Forelimb muscle (tissue), 1 donor: ENCODE data around the gene PTPN1. TPM values are rescaled to one million over a fixed set of nuclear protein-coding genes. Genes with fewer than 3 reads are reported as not detected.
"Not testable (repeated sequence)": the region's sequence is repeated elsewhere in the genome, so short reads cannot be mapped to it uniquely, and the experiment has no call there.

Source experiments
- DNase-seq: peaks from one replicate; pipeline ENCODE4 v3.0.0-alpha.2; 2013; ENCODE audit warnings: low read depth
- polyA plus RNA-seq: library from polyadenylated mRNA; unstranded; fragments of 120-200 nt; gene quantifications from one replicate; pipeline ENCODE4 v1.2.1, GENCODE V29; 2013; ENCODE audit not compliant: insufficient read length

PTPN1 gene
- polyA plus RNA-seq = 18.1 TPM

DNA sequence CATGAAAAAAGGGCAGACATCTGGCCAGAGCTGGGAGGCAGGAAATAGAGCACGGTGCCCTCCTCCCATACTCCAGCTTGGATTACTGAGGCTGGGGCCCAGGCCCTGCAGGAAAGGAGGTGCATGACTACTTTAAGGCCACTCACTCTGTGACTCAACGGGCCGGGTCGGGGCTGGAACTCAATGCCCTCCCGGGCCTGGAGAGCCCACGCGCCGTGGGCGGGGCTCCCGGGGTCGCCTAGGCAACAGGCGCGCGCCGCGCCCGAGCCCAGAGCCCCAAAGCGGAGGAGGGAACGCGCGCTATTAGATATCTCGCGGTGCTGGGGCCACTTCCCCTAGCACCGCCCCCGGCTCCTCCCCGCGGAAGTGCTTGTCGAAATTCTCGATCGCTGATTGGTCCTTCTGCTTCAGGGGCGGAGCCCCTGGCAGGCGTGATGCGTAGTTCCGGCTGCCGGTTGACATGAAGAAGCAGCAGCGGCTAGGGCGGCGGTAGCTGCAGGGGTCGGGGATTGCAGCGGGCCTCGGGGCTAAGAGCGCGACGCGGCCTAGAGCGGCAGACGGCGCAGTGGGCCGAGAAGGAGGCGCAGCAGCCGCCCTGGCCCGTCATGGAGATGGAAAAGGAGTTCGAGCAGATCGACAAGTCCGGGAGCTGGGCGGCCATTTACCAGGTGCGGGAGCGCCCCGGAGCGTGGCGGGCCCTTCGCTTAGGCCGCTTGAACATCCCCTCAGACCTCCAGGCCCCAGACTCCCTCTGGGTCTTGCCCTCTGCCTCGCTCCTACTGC, at the start of gene PTPN1:
Gene PTPN1 (plus strand): TSS at position 461 of the 783 bp plus-strand sequence. CDS start 145 bp downstream, at position 606.
- DNase-seq = peak; percentile 97

DNA sequence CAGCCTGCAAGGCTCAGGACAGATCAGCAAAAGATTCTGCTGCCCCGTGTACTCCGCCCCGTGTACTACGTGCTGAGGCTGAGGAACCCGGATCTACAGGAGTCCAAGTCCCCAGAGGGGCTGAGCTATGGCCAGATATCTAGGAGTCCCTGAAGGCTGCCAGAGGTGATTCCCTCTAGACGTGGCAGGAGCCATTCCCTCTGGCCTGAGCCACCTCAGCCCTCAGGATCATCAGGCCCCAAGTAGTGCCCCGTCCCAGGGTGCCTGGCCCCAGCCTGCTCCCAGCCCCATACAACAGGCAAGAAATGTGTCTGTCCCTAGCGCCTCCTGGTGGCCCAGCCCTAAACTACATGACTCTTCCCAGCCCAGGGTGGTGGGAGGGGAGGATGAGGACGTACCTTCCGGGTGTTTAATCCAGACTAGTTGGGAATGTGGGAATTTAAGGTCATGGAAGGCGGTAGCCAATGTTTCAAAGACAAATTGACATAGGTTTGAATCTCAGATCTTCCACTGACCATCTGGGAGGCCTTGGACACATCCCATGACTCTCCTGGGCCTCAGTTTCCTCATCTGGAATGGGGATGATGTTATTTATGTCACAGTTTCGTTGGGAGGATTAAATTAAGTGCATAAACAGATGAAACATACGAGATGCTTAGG, 49.4 kb upstream of the PTPN1 start:
- no peak for DNase-seq

- DNase-seq = no peak
Measured at GRCh38 chr20:50462093-50462690, 48.0 kb upstream of the PTPN1 start.

- DNase-seq = no peak
Measured at GRCh38 chr20:50464026-50464724, 46.0 kb upstream of the PTPN1 start.

DNA sequence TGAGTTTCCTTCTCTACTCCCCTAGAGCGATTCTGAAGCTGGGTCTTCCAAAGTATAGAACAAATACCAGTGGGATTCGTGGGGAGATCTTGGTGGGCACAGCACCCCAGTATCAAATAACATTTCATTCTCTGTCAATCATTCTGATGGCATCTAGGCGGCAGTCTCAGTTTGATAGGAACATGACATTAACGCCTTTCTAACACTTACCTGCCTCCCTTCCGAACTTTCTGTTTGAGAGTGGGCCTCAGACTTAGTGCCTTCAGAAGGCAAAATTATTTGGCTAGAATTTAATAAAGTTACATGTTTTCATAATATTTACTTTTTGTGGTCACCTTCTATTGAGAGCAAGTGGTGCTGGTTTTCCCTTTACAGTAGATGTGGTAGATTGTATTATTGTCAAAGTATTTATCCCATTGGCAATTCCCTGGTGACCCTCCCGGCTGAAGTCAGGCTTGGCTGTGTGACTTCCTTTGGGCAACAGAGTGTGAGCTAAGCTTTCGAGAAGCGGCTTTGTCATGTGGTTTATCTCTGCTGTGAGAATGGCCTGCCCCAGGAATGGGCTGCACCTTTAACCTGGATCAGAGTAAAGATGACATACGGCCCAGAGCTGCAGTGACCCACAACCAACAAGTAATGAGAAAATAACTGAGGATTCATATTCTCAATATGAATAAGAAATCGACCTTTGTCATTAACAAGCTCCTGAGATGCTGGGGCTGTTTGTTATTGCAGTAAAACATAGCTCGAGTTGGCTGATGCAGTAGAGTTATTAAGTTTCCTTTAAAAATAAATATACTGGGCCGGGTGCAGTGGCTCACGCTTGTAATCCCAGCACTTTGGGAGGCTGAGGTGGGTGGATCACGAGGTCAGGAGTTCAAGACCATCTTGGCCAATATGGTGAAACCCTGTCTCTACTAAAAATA, 45.2 kb upstream of the PTPN1 start:
- no peak for DNase-seq

GRCh38 chr20:50467174-50467573, 43.0 kb upstream of the PTPN1 start:
- DNase-seq = no peak

DNA sequence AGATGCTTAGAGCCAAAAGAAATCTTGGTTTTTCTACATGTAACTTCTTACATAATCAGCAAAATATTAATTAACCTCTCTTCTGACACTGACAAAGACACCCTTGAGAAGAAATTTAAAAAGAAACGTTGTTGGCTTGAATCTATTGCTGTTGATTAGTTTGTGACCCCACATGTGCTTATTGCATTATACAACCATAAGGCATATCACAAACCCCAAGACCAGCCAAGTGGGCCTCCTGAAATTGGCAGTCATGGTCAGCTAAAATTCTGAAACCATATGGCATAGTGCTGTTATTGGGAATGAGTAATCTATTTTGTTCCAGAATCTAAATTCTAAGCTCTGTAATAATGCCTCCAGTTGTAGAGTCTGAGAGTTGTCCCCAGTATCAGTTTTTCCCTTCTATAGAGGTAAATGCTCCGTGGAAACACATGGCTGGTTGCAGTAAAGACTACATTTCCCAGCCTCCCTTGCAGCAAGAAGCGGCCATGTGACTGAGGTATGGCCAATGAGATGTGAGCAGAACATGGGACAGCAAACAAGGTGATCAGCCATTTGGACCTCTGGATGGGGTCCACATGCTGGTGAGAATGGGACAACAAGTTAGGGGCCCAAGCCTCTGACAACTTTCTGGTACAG, 42.3 kb upstream of the PTPN1 start:
- peak; percentile 47 for DNase-seq

DNA sequence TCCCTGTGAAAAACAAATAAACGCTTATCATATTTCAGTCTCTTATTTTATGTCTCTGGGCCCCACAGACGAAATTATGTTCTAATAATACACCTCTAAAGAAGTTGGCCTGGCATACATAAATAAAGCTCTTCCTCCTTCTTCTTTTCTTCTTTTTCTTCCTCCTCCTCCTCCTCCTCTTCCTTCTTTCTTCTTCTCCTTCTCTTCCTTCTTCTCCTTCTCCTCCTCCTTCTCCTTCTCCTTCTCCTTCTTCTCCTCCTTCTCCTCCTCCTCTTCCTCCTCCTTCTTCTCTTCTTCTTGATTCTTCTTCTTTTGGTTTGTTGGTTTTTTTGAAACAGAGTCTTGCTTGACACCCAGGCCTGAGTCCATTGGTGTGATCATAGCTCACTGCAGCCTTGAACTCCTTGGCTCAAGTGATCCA, 41.8 kb upstream of the PTPN1 start:
- no peak for DNase-seq

GRCh38 chr20:50469176-50469723, 40.9 kb upstream of the PTPN1 start:
- DNase-seq = no peak

- no peak for DNase-seq
Measured at GRCh38 chr20:50469796-50470195, 40.4 kb upstream of the PTPN1 start.

DNA sequence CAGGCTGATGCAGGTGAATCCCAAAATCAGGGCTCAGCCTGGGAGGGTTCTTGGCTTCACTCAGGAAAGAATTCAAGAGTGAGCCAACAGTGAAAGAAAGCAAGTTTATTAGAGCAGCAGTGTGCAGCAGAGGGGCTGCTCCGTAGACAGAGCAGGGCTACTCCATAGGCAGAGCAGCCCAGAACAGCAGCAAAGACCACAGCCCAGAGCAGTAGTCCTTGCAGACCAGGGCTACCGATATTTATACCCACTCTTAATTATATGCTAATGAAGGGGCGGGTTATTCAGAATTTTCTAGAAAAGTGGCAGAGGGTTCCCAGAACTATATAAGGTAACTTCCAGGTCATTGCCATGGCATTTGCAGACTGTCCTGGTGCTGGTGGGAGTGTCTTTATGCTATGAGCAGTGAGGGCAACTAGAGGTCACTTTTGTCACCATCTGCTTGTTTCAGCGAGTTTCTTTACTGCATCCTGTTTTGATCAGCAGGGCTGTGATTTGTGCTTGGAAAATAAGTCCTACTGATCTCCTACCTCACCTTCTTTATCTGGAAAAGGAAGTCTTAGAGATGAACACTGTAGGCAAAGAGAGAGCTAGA, 39.8 kb upstream of the PTPN1 start:
- DNase-seq = no peak

DNA sequence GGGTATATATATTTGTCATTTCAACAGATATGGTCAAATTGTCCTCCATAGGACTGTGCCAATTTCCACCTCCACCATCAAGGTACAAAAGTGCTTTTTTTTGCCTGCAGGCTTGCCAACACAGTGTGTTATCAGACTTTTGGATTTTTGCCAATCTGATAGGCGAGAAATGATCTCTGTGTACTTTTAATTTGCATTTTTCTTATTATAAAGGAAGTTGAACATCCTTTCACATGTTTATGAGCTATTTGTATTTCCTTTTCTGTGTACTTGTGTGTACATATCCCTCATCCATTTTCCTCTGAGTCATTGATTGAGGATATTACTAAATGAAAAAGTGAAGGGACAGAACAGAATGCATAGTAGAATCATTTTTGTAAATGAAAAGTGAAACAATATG, 39.0 kb upstream of the PTPN1 start:
- DNase-seq = no peak

DNA sequence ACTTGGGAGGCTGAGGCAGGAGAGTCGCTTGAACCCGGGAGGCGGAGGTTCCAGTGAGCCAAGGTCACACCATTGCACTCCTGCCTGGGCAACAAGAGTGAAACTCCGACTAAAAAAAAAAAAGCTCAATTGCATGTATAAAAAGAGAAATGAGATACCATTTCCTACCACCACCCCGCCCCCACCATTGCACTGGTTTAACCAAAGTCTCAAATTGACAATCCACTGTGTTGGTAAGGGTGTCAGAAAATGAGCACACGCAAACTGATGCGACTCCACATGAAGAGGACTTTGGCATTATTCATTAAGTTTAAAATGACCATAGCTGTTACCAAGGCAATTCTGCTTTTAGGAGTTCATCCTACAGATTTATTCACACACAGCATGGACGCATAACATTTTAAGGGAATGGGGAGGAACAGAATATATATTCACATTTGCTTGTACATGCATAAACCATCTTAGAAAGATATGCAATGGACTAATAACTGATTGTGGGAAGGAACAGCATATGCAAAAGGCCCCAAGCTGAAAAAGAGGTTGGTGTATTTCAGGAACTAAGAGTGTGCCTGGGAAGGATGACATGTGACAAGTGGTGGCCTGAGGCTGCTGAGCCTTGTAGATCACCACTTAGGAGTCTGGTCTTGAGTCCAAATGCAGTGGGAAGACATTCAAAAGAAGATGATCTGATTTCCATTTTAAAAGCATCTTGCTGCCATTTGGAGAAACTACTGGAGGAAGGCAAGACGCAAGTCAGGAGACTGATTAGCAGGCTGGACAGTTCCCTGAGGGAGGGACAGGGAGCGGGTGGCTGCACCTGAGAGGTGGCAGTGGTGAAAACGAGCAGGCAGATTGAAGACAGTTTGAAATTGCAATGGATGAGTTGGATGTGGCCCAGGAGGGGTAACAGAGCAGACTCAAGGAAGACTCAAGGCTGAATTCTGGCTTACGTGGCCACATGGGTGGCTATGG, 37.2 kb upstream of the PTPN1 start:
- DNase-seq = no peak

DNA sequence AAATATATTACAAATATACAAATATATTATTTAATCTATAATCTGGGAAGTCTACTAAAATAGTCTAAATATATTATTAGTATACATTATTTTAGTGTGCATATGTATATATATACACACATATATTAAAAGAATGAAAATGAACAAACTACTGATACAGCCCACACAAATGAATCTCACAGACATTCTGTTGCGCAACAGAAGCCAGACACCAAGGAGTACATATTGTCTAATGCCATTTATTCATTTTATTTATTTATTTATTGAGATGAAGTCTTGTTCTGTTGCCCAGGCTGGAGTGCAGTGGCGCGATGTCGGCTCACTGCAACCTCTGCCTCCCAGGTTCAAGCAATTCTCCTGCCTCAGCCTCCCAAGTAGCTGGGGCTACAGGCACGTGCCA, 35.8 kb upstream of the PTPN1 start:
- not testable (repeated sequence) for DNase-seq

DNA sequence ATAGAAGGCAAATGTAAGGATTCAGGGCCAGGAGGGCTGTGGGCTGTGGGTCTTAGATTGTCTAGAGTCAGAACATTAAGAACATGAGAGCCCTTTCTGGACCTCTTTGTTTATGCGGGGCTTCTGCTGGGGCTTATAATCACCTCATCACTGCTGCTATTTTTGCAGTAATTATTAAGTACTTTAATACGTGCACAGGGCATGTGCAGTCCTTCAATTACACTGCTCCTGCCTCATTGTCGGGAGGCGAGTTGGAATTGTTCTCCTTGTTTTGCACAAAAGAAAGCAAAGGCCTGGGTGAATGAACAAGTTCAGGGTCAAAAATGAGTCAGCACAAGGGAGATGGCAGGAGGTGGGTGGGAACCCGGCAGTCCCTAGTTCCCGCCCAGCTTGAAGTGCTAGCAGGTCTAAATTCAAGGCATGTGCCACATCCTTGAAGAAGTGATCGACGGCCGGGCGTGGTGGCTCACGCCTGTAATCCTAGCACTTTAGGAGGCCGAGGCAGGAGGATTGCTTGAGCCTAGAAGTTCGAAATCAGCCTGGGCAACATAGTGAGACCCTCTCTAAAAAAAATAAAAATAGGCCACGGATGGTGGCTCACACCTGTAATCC, 34.4 kb upstream of the PTPN1 start:
- no peak for DNase-seq

- no peak for DNase-seq
Measured at GRCh38 chr20:50477239-50477872, 32.8 kb upstream of the PTPN1 start.

DNA sequence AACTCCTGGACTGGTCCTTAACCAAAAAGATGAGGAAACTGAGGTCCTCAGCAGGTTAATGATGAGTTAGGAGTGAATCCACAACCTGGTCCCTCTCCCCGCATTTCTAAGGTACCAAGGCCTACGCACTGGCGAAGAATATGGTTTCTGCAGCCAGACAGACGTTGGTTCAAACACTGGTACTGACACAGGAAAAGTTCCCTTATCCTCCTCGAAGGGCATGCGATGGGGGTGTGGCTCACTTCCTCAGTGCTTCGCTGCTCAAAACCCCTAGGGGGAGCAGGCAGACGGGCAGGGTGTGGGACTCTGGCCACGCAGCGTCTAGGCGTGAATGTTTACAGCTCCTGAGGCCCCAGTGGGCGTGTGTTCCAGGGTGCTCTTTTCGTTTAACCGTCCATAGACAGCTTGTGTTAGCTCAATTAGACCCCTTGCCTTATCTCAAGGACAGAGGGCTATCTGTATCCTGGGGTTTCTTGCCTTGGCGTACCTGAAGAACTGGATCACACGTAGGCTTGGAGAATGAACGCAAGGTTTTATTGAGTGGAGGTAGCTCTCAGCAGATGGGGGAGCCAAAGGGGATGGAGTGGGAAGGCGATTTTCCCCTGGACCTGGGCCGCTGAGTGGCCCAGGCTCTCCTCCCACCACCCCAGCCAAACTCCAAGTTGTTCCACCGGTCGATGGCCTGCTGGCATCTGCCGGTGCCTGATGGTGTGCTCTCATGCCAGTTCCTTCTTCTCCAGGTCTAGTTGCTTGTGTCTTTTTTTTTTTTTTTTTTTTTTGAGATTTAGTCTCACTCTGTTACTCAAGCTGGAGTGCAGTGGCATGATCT, 31.8 kb upstream of the PTPN1 start:
- DNase-seq = no peak
